Caco-2 (cell line): ENCODE measurements around the gene ZNF830. TPM values are rescaled to one million over a fixed set of nuclear protein-coding genes. Genes with fewer than 3 reads are reported as not detected.
"Not testable (repeated sequence)": the region's sequence is repeated elsewhere in the genome, so short reads cannot be mapped to it uniquely, and the experiment has no call there.

Experiments
- BruUV-seq: library from RNA; stranded (reverse); fragments of 400-500 nt; replicated peaks from 2 replicates; lab custom pipeline; 2021; lab: Mats Ljungman, UMichigan
- CTCF ChIA-PET: fragments of 300-600 bp; sonication (Branson Sonifier 250); formaldehyde crosslinking; loops from one replicate; lab custom pipeline; 2022; ENCODE audit warnings: antibody characterized with exemption; lab: Charles Lee
- POLR2A ChIA-PET: fragments of 300-600 bp; sonication (Branson Sonifier 250); formaldehyde crosslinking; loops from one replicate; lab custom pipeline; 2022; ENCODE audit warnings: antibody characterized with exemption; lab: Charles Lee
- DNase-seq, 2 experiments: peaks; one replicate each; pipeline versions ENCODE4 v3.0.0 to v3.0.0-alpha.2; 2020 to 2022
- H3K27me3 ChIP-seq: replicated peaks from 2 replicates; pipeline ENCODE4 v1.6.0; 2011; ENCODE audit warnings: low read length; ENCODE audit not compliant: control insufficient read depth, insufficient read depth
- H3K36me3 ChIP-seq: 2 replicates; pipeline ENCODE4 v1.5.1; 2011; ENCODE audit warnings: low read length; ENCODE audit not compliant: control insufficient read depth, insufficient read depth
- H3K4me1 ChIP-seq: fragments of 250-450 bp; sonication (Bioruptor Pico); 2 replicates; pipeline ENCODE4 v1.5.1; 2020; ENCODE audit warnings: mild to moderate bottlenecking
- H3K4me3 ChIP-seq: 2 replicates; pipeline ENCODE4 v1.5.1; 2011; ENCODE audit warnings: low read depth, mild to moderate bottlenecking, control low read depth, low read length
- H3K9me3 ChIP-seq: fragments of 250-450 bp; sonication (Bioruptor Pico); 2 replicates; pipeline ENCODE4 v1.5.1; 2020; ENCODE audit warnings: mild to moderate bottlenecking, moderate library complexity
- H3K27ac Mint-ChIP-seq: one replicate; pipeline ENCODE4 v1.8.0; 2022; ENCODE audit warnings: mixed read lengths; ENCODE audit not compliant: unreplicated experiment
- H3K27me3 Mint-ChIP-seq: one replicate; pipeline ENCODE4 v1.8.0; 2022; ENCODE audit warnings: mixed read lengths; ENCODE audit not compliant: insufficient read depth, unreplicated experiment
- H3K36me3 Mint-ChIP-seq: one replicate; pipeline ENCODE4 v1.8.0; 2022; ENCODE audit warnings: mild to moderate bottlenecking, mixed read lengths; ENCODE audit not compliant: insufficient read depth, unreplicated experiment
- H3K4me1 Mint-ChIP-seq: one replicate; pipeline ENCODE4 v1.8.0; 2022; ENCODE audit warnings: low read depth, mixed read lengths; ENCODE audit not compliant: unreplicated experiment
- H3K4me3 Mint-ChIP-seq: one replicate; pipeline ENCODE4 v1.8.0; 2022; ENCODE audit warnings: mild to moderate bottlenecking, moderate library complexity, mixed read lengths; ENCODE audit not compliant: unreplicated experiment
- H3K9me3 Mint-ChIP-seq: one replicate; pipeline ENCODE4 v1.8.0; 2022; ENCODE audit warnings: mixed read lengths; ENCODE audit not compliant: unreplicated experiment
- CTCF ChIP-seq, 2 experiments: fragments of 200-600 bp in 1 of 2; IDR thresholded peaks; 1 replicate in 1 of 2; 2 replicates in 1 of 2; pipeline versions ENCODE4 v1.5.1 to v1.8.0; 2011 to 2022; ENCODE audit warnings: antibody characterized with exemption in 1 of 2, control low read depth in 1 of 2, inconsistent platforms in 1 of 2, low read depth in 1 of 2, low read length in 1 of 2, mild to moderate bottlenecking in 1 of 2, moderate library complexity in 1 of 2; ENCODE audit not compliant: insufficient read depth in 1 of 2, severe bottlenecking in 1 of 2, unreplicated experiment in 1 of 2
- intact Hi-C: fragments of 100-400 bp; cut with micrococcal nuclease; formaldehyde crosslinking; loops from one replicate; pipeline ENCODE4 v1.10.0; 2022; ENCODE audit not compliant: unreplicated experiment
- total RNA-seq: library from RNA; stranded (reverse); gene quantifications from 2 replicates; pipeline ENCODE4 v1.2.3, GENCODE V29; 2022

The ZNF830 gene
- total RNA-seq, 1 experiment from 2014 or later = 25.0 TPM

DNA sequence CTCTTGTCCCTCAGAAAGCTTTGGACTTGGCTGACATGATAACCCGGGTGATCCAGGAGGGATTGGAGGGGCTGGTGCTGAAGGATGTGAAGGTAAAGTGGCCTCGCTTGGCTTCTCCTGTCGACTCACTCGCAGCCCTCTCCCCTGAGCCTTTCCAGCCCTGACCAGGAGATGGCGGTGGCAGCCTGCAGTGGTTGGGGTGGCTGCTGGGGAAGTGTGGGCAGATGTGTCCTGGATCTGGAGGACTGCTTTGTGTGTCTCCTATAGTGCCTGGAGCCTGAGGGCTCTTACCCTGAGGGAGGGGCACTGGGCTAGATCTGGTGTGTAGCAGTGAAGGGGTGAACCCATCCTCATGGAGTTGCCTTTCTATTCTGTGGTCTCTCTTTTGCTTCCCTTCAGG lies 36.9 kb downstream of the ZNF830 start:
- no TSS peak for BruUV-seq
- Mint-ChIP-seq H3K36me3 (peaks cover 30% of the 10 kb centered on the region), H3K4me1 (no peaks in the 10 kb centered on the region), H3K27ac (no peak overlapping the region), H3K27me3 (no peaks in the 10 kb centered on the region), H3K4me3 (no peak overlapping the region), H3K9me3 (no peaks in the 10 kb centered on the region)
- H3K27me3 ChIP-seq = no peaks in the 10 kb centered on the region
- H3K4me1 ChIP-seq = no peaks in the 10 kb centered on the region
- POLR2A ChIA-PET = no interaction called here
- peaks cover 2% of the 10 kb centered on the region for H3K36me3 ChIP-seq
- H3K4me3 ChIP-seq = no peak overlapping the region
- intact Hi-C loops = loop anchor here (1.0 to 10.0 kb wide), 4 partner anchors 65 to 537 kb away; partner anchors contain the start of genes RAD51D, RFFL and SLFN12L
- peak; percentile 86 to 97 for TF ChIP-seq CTCF (IDR thresholded peaks at IDR 0.05; ENCODE audit: insufficient read depth in 1 of 2, low read depth in 1 of 2, low read length in 1 of 2, severe bottlenecking in 1 of 2, unreplicated experiment in 1 of 2)
- H3K9me3 ChIP-seq = no peaks in the 10 kb centered on the region
- CTCF ChIA-PET = no interaction called here
- DNase-seq = peak; percentile 78 to 84

DNA sequence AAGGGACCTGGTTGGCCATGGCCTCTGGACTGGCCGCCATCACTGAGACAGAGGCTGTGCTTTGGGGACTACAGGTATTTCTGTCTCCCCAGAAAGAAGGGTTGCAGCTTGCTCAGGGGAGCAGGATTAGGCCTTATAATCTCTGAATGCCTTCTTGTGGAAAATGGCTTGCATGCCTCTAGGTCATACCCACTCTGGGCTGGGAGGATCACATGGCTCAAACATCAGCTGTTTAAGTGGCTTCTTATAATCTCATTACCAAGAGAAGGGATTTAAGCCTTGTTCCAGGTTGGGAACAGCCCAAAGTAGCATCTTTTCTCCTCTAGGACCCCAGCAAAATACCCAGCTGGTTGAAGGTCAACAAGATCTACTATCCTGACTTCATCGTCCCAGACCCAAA lies 38.1 kb downstream of the ZNF830 start:
- Mint-ChIP-seq H3K4me1 (no peaks in the 10 kb centered on the region), H3K4me3 (no peak overlapping the region), H3K27me3 (no peaks in the 10 kb centered on the region), H3K9me3 (no peaks in the 10 kb centered on the region), H3K27ac (no peak overlapping the region), H3K36me3 (peaks cover 30% of the 10 kb centered on the region)
- intact Hi-C loops = loop anchor here (10.0 kb wide), 1 partner anchor 535 kb away; the partner anchor contains the start of gene SLFN12L
- BruUV-seq = no TSS peak
- DNase-seq = no peak
- H3K36me3 ChIP-seq = peaks cover 4% of the 10 kb centered on the region
- ChIA-PET POLR2A (no interaction called here), CTCF (no interaction called here)
- H3K4me3 ChIP-seq = no peak overlapping the region
- H3K4me1 ChIP-seq = no peaks in the 10 kb centered on the region
- no peaks in the 10 kb centered on the region for H3K27me3 ChIP-seq
- TF ChIP-seq CTCF (IDR thresholded peaks at IDR 0.05; ENCODE audit: insufficient read depth in 1 of 2, low read depth in 1 of 2, low read length in 1 of 2, severe bottlenecking in 1 of 2, unreplicated experiment in 1 of 2) = no peak
- H3K9me3 ChIP-seq = no peaks in the 10 kb centered on the region

DNA sequence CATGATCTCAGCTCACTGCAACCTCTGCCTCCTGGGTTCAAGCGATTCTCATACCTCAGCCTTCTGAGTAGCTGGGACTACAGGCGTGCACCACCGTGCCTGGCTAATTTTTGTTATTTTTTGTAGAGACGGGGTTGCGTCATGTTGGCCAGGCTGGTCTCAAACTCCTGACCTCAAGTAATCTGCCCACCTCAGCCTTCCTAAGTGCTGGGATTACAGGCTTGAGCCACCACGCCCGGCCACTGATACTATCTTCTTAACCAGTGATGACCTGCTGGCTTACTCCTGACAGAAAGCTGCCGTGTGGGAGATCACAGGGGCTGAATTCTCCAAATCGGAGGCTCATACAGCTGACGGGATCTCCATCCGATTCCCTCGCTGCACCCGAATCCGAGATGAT lies 39.6 kb downstream of the ZNF830 start:
- H3K4me3 Mint-ChIP-seq, H3K27ac Mint-ChIP-seq, DNase-seq, H3K9me3 ChIP-seq, H3K4me1 Mint-ChIP-seq, H3K36me3 ChIP-seq, H3K27me3 ChIP-seq, H3K9me3 Mint-ChIP-seq, POLR2A ChIA-PET, CTCF ChIA-PET, intact Hi-C loops, H3K4me1 ChIP-seq, H3K27me3 Mint-ChIP-seq, H3K4me3 ChIP-seq, BruUV-seq: not testable (repeated sequence)
- peaks cover 36% of the 10 kb centered on the region for H3K36me3 Mint-ChIP-seq

DNA sequence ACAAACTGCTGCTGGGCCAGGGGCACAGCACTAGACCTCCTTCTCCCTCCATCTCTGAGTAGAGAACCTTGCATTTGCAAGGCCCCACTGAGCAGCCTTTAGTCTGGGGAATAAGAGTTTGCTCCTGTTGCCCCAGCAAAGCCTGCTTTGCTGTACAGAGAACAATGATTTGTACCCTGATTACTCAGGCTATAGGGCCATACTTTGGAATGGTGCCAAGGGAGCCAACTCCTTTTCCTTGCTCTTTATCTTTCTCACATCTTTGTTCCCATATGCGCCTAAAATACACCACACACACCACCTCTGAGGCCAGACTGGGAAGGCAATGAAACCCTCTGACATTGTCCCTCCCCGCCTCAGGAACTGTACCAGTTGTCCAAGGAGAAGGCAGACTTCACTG lies 40.2 kb downstream of the ZNF830 start:
- H3K27ac Mint-ChIP-seq = no peak overlapping the region
- peaks cover 36% of the 10 kb centered on the region for H3K36me3 Mint-ChIP-seq
- Histone ChIP-seq H3K27me3 (no peaks in the 10 kb centered on the region), H3K4me1 (no peaks in the 10 kb centered on the region), H3K9me3 (no peaks in the 10 kb centered on the region), H3K36me3 (peaks cover 4% of the 10 kb centered on the region), H3K4me3 (no peak overlapping the region)
- no TSS peak for BruUV-seq
- no peak overlapping the region for H3K4me3 Mint-ChIP-seq
- no peaks in the 10 kb centered on the region for H3K27me3 Mint-ChIP-seq
- TF ChIP-seq CTCF (IDR thresholded peaks at IDR 0.05; ENCODE audit: insufficient read depth in 1 of 2, low read depth in 1 of 2, low read length in 1 of 2, severe bottlenecking in 1 of 2, unreplicated experiment in 1 of 2) = no peak
- DNase-seq = no peak
- H3K4me1 Mint-ChIP-seq = no peaks in the 10 kb centered on the region
- intact Hi-C loops = no loop called here
- H3K9me3 Mint-ChIP-seq = no peaks in the 10 kb centered on the region
- ChIA-PET POLR2A (no interaction called here), CTCF (no interaction called here)
